DMS153 treated with DMSO at 0.1 percent for 48 hours (cell line): ENCODE results near the gene KHNYN.
"Not testable (repeated sequence)": the region's sequence is repeated elsewhere in the genome, so short reads cannot be mapped to it uniquely, and the experiment has no call there.

ENCODE experiments used
- DNase-seq: peaks from one replicate; lab custom pipeline; 2025; ENCODE audit not compliant: unreplicated experiment; lab: John Stamatoyannopoulos, UW

Gene KHNYN

DNA sequence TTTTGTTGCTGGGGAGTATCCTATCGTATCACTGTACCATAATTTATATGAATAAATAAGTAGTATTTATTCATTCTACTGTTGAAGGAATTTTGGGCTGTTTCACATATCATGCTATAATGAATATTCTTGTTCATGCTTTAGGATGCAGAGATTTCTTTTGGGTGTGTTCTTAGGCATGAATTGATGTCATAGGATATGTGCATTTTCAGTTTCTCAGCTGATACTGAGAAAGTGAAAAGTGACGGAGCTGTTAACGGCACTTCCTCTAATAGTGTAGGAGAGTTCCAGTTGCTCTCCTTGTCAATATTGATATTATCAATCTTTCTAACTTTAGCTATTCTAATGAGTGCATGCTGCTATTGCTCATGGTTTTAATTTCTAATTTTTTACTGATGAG, 36.1 kb downstream of the KHNYN start:
- DNase-seq, result no peak

- not testable (repeated sequence) for DNase-seq
Measured at GRCh38 chr14:24470450-24470849, 40.7 kb downstream of the KHNYN start.

GRCh38 chr14:24473211-24473610, 43.5 kb downstream of the KHNYN start:
- no peak for DNase-seq

DNA sequence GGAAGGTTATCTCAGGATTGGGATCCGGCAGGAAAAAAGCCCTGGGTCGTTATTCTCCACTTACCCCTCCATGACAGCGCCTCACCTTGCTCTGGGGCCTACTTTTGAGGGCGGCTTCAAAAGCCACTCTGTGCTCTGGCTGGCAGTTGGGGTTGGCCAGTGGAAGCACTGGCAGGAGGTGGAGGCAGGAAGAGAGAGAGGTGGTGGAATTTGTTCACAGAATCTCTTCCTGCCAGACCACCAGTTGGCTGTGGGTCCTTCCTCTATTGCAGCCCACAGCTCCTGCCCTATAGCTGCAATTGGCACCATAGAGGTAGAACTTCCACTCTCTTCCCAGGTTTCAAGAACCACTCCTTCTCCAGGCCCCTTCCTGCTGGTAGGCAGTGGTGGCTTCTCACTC, 45.5 kb downstream of the KHNYN start:
- no peak for DNase-seq

DNA sequence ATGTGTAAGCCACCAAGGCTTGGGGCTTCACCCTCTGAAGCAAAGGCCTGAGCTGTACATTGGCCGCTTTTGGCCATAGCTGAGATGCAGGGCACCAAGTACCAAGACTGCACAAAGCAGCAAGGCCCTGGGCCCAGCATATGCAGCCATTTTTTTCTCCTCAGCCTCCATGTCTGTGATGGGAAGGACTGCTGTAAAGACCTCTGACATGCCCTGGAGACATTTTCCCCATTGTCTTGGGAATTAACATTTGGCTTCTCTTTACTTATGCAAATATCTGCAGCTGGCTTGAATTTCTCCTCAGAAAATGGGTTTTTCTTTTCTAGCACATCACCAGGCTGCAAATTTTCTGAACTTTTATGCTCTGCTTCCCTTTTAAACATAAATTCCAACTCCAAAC, 50.2 kb downstream of the KHNYN start:
- not testable (repeated sequence) for DNase-seq

GRCh38 chr14:24481622-24482324, 52.0 kb downstream of the KHNYN start:
- peak; percentile 9 for DNase-seq

DNA sequence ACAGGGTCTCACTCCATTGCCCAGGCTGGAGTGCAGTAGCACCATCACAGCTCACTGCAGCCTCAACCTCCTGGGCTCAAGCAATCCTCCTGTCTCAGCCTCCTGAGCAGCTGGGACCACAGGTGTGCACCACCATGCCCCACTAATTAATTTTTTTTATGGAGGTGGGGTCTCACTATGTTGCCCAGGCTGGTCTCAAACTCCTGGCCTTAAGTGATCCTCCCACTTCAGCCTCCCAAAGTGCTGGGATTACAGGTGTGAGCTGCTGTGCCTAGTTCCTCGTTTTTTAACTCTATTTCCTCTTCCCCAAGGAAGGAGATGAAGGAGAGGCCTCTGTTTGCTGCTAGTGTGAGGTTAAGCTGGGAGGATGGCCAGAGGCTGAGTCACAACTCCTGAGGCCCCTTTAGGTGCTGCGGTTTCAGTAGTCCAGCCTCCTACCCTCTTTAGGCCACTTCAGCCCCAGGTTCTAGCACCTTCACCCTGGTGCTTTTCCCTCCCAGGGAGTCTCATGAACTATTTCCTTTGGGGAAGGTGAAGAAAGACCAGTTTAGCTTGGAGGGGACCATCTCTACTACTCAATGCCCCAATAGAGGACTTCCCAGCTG, 53.0 kb downstream of the KHNYN start:
- not testable (repeated sequence) for DNase-seq

DNA sequence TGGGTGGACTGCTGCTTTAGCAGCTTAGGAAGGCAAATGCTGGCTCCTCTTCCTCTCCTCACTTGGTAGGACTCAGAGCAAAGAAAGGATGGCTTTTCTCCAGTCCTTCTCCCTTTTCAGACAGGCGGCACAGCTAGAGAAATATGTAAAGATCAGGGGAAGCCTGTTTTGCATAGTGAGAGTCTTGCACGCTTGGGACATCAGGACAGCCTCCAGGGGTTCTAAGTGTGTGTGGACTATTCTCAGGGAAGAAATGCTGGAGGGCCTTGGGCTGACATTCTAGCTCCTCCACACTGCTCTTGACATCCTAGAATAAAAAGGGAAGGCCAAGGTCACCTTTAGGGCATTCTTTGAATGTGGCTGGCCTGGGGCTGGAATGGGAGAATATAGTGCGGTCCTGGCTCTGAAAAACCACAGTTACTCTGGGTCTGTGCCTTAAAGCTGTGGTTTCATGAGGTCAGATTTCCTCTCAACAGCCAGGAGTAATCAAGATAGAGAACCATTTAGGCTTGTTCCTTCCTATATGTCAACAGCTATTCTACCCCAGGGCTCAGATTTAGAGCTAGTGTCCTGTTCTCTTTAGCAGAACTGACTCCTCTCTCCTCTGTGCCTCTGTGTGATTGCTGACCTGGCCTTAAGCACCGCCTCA, 54.0 kb downstream of the KHNYN start:
- DNase-seq, result no peak
